GM18520 (cell line): ENCODE results near the gene PRR7.

ENCODE experiments used
- ATAC-seq: cut with Tn5 transposase; IDR thresholded peaks from one replicate; pipeline ENCODE4 v1.9.1; 2021; ENCODE audit not compliant: unreplicated experiment

The PRR7 gene

DNA sequence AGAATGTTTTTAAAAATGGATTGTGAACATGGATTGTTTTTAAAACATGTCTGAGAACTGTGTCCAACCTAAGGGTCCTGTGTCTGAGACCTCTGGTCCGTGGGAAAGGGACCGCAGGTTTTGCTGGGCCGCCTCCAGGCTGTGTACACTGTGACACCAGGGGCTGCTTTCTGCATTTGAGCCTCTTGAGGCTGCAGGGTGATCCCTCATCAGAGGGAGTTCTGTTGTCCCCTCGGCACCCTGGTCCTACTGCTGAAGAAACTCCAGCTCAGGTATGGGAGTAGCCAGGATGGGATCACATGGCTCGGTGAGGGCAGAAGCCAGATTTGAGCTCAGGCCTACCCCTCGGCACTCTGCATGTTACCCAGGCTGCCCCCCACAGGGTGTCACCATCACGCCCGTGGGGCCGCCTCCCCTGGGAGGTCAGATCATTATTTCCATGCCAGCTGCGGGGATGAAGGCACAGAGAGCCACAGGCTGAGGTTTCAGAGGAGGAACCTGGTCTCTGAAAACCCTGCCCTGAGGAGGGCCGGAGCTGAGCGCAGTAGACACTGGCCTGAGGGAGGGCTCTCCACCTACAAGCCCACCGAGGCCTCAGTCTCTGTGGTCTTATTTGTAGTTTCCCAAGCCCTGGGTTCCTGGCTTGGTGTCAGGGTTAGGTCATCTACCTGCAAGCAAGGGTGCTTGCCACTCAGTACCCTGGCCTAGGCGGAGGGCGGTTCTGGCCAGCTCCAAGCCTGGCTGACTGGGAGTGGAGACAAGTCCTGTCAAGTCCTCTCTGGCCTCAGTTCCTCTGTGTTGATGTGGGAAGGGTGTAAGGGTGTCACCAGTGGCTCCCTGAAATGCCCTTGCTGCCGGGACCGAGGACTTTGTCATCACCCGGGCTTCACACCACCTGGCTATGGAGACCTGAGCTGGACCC is 2.8 kb downstream of the PRR7 start:
- no peak for ATAC-seq

DNA sequence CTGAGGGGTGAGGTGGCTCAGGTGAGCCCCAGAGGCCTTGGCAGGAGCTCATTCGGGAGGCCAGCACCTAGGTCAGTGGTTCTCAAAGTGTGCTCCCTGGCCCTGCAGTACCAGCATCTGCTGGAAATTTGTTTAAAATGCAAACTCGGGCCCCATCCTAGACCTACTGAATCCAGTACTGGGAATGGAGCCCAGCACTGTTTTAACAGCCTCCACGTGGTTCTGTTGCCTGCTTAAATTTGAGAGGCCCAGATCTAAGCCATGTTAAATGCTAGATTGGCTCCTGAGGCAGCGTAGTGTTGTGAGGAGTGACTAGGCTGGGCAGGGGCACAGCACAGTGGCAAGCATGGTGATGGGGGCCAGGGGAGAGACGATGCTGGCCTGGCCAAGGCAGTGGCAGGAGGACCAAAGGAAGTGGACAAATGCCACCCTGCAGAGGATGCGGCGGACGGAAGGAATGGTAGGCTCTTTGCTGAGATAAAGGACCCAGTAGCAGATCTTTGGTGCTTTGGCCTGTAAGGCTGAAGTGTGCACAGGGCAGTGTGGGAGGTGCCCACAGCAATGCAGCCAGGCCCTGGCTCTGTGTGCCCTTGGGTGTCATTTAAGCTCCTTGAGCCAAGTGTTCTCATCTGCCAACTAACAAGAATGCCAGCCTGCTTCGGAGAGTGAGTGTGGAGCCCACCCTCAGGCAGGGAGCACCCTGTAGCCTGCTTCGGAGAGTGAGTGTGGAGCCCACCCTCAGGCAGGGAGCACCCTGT is 4.2 kb downstream of the PRR7 start:
- ATAC-seq = no peak

DNA sequence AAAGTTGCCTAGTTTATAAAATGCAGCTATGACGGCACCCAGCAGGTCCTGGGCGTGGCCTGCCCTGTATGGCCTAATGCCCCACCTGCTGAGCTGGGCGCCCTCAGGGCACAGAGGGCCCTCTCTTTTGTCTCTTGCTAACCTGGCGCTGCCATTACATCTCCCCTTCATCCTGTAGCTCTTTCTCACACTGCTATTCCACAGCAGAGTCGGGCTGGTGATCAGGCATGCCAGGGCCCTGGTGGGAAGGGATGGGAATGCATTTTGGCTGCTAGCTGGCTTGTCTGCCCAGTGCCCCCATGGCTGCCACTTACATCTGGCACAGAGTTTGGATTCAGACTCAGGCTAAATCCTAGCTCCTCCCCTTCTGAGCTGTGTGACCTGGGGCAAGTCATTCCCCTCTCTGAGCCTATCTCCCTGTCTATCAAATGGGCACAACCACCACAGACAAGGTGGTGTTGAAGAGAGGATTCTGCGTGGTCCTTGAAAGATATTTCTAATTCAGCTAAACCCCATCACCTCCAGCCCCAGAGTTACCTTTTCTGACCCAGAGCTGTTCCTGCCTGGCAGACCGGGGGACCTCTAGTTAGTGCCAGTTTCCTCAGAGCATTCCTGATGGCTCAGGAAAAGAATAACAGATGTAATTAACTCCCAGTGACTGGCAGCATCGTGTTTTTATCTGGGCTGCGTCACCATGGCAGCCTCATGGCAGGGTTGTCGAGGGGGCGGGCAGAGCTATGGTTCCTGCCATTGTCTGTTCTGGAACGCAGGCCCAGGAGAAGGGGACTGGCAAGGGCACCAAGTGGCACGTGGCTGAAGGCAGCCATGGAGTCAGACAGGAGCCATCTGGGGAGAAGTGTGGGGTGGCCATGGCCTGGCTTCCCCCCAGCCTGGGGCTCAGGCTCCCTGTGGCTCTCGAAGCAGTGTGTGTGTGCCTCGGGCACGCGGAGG is 6.3 kb downstream of the PRR7 start:
- ATAC-seq = no peak

DNA sequence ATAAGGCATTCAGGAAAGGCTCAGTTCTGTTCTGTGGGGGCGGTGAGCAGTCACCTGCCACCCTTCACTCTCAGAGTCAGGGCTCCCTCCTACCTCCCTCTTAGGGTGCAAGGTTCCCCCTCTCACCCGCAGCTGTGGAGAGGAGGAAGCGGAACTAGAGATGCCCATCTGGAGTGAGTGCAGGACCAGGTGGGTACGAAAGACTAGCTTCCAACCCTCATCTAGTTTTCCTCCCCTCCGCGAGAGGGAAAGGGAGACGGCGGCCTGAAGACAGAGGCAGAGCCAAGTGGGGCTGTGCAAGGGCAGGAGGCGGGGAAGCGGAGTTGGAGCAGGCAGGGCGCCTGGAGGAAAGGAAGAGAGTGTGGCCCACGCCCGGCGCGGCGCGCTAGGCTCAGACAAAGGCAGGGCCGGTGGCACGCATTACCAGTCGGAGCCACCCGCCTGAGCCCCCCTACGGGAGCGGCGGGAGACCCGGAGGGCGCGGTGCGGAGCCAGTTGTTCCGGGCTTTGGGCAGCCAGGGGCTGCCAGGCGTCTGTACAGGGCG is 7.3 kb downstream of the PRR7 start:
- peak; percentile 2 for ATAC-seq

DNA sequence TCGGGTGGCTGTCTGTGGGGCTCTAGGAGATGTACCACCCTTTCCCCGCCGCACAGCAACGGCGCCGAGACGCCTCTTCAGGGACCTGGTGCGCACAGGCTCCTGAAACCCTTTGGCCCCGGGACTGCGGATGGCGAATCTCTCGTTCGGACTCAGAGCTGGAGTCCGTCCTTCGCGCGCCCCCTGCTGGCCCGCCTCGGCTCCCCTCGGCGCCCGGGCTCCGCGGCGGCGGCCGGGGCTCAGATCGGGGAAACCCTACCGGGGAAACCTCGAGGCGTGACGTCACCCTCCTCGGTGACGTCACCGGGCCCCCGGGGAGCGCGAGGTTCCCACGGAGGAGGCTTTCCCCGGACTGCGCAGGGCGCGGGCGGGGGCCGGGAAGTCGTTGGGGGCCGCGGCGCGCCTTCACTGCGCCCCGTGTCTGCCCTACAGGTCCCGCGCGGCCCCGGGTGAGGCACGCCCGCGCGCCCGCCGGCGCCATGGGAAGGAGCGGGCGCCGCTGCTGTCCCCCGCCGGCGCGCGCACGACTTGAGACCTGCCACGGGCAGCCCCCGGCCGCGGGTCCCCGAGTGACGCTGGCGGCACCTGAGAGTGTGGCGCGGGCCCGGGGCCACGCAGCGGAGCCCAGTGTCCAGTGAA is 7.9 kb downstream of the PRR7 start:
- peak; percentile 50 for ATAC-seq

DNA sequence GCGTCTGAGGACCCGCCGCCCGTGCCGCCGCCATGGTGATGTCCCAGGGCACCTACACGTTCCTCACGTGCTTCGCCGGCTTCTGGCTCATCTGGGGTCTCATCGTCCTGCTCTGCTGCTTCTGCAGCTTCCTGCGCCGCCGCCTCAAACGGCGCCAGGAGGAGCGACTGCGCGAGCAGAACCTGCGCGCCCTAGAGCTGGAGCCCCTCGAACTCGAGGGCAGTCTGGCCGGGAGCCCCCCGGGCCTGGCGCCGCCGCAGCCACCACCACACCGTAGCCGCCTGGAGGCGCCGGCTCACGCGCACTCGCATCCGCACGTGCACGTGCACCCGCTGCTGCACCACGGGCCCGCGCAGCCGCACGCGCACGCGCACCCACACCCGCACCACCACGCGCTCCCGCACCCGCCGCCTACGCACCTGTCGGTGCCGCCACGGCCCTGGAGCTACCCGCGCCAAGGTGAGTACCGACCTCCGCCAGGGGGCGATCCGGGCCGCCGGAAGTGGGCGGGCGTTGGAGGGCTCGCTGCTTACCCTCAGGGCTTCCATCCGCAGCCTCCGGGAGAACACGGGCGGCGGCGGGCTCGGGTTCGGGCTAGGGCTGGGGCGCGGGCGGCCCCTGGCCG is 8.5 kb downstream of the PRR7 start:
- peak; percentile 30 for ATAC-seq

DNA sequence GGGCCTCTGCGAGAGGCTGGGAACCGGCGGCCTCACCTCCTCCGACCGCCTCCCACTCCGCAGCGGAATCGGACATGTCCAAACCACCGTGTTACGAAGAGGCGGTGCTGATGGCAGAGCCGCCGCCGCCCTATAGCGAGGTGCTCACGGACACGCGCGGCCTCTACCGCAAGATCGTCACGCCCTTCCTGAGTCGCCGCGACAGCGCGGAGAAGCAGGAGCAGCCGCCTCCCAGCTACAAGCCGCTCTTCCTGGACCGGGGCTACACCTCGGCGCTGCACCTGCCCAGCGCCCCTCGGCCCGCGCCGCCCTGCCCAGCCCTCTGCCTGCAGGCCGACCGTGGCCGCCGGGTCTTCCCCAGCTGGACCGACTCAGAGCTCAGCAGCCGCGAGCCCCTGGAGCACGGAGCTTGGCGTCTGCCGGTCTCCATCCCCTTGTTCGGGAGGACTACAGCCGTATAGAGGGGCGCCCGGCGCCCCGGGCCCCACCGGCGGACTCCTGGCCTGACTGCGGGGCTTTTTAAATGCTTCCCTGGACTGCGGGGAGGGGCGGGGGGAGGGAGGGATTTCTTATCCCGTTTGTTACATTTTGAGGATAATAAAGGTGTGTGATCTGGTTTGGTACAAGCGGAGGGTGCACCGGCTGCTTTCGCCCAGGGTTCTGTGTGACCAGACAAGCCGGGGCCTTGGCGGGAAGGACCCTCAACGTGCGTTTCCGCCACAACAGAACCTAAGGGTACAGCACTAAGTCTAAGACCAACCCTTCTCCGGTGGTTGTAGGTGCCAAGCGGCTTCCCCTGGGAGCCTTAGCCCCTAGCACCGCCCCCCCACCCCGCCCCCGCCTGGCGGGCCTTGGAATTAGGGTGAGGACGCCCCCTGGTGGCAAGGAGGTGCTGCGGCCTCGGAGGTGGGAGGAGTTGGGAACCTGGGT is 9.3 kb downstream of the PRR7 start:
- peak; percentile 5 for ATAC-seq

DNA sequence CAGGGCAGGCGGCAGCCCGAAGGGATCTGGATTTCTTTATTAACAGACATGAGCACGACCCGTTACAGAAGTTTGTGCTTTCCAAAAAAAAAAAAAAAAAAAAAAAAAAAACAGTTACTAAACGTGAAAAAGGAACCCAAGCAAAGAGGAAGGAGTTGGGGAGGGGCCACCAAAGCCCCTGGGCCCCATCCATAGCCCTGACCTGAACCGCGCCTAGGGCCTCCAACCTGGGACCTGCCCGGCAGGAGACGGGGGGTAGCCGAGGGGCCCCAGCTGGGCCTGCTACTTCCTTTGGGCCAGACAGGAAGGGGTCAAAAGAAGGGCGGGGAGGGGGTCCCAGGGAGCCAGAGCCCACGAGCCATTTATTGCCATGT is 10.0 kb downstream of the PRR7 start:
- ATAC-seq = no peak

DNA sequence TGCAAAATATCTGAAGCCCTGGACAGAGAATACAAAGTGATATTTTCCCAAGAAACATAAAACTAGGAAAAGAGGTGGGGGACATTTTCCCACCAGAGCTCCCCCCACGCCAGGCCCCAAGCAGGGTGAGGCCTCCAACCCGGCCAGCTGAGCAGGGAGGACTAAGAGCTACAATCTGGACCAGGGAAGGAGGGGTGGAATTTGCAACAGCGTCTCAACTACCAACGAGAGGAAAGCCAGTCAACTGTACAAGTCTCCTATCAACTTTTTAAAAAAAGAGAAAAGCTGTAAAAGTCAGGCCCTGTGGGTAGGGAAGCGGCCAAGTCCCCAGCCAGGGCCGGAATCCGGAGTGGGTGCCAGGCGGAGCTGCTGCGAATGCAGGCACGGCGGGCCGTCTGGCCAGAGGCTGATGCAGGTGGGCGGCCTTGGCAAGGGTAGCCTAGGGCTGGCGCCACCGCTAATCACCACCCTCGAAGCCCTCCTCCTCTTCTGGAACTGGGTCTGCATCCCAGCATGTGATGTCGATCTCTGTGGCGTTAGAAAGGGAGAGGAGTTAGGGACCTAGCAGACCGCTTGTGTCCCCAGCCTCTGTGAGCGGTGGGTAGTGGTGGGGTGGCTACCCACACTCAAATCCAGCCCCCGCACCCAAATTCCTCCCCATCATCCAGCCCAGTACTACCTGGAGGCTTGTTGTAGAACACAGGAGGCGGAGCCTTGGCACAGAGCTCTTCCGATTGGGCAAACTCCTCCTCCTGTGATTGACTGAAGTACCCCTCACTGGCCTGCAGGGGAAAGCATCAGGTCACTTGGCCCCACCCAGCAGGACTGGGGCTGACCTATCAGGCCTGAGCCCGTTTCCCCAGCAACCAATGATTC is 10.6 kb downstream of the PRR7 start:
- no peak for ATAC-seq

DNA sequence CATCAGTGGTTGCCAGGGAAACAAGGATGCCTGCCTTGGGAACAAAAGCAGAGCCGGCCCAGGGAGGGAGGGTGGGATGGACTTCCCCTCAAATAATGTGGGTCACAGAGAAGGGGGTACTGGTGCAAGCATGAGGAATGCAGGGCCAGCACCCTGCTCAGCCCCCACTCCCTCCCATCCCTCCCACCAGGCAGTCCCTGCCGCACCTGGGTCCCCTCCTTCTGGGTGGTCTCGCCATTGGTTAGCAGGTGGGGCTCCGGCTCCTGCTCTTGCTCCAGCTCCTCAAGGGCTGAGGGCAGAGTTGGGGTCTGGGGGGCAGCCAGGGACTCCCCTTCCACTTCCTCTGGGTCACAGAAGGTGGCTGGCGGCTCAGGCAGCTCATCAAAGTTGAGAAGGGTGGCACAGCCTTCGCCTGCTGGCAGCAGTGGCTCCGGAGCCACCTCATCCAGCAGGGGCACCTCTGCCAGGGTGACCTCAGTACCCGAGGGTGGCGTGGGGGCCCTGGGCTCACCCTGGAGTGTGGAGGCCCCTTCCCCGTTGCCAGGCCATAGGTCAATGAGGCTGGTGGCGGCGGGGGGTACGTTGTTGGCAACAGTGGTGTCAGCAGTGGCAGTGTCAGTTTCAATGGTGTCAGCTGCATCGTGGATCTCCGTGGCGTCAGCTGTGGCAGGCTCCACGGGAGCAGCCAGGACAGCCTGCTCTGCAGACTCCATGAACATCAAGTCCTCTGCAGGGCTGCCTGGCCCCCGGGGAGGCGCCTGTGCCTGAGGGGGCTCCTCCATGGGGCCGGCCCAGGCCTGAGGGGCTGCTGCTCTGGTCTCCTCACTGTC is 11.5 kb downstream of the PRR7 start:
- ATAC-seq = no peak

DNA sequence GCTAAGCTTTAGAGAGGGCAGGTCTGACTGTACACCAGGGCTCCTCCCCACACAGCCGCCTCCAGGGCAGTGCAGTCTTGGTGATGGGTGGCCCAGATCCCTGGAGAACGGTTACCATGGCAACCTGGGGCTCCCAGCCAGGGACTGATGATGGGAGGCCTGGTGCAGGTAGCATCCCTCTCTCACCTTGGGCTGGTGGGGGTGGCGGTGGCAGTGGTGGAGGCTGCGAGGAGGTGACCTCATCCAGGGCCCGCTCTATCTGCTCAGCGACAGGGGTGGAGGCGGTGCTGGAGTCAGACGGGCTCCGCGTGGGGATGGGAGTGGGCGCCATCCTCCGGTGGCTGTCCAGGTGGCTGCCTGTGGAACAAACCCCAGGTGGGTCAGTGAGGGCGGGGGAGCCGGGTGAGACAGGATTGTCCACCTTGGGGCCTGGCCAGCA is 12.3 kb downstream of the PRR7 start:
- ATAC-seq = no peak

DNA sequence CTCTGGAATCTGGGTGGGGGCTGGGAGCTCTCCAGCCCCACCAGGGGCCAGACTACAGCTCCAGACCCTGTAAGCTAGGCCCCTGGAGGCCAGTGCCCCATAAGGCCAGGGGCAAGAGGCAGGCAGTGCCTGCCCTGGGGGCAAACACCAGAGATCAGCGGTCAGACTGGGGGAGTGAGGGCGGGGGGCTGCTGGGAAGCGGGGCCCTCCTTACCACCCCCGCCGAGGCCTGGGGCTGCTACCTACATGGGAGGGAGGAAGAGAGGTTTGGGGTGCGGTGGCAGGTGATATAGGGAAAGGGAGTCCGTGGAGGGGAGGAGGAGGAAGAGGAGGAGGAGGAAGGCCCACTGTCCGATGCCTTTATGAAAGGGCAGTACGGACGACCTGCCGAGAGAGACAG is 12.7 kb downstream of the PRR7 start:
- ATAC-seq = no peak

DNA sequence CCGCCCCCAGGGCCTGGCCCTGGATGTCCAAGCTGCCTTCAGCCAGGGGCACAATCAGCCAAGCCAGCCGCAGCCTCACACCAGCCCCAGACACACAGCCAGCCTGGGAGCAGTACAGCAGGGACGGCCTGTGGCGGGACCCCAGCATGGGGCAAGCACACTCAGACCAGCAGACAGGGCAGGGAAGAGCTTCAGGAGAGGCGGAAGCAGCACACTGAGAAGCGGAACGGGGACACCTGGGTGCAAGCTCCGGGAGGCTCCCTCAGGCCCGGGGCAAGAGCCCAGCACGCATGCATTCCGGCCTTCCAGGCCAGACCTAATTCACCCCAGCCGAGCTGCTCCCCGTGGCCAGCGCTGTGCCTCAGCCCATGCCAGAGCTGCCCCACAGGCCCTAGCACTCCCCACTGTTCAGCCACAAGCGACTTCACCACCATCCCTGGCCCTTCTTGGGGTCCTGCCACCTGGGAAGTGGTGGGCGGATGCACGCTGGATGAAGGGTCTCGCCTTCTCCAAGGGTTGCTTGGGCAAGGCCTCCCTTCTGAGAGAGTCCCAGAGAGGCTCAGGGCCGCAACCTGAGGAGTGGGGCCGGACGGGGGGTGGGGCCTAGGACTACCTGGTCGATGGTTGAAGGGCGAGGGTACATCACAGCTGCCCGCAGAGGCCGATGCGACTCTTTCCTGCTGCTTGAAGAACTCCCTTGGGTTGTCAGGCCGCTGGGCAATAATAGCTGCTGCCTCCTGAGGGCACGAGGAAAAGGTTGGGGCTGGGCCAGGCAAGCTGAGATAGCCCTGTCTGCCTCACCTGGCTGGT is 13.4 kb downstream of the PRR7 start:
- ATAC-seq = no peak

DNA sequence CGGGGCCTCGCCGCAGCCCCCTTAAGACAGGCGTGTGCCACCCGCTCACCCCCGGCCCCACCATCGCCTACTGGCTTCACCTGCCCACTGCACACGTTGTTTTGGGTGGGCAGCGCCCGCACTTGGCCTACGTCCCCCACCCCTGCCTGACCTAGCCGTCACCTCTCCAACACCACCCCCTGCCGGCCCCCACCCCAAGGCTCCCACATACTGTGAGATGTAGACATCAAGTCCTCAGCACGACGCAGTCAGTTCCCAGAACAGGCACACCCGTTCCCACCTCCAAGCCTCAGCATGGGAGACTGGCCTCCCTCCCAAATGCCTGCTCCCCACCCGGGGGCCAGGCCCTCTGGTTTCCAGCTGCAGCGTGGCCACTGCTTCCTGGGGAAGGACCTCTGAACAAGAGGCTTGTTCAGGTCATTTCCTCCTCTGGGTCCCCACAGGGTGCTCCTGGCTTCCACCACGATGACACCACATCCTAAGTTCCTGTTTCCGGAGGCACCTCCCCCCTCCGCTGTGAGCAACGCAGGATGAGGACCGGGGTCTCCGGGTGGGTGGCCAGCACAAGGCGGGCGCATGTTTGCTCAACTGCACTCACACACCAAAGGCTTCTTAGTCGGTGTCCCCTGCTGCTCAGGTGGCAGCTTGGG is 15.5 kb downstream of the PRR7 start:
- ATAC-seq = no peak

DNA sequence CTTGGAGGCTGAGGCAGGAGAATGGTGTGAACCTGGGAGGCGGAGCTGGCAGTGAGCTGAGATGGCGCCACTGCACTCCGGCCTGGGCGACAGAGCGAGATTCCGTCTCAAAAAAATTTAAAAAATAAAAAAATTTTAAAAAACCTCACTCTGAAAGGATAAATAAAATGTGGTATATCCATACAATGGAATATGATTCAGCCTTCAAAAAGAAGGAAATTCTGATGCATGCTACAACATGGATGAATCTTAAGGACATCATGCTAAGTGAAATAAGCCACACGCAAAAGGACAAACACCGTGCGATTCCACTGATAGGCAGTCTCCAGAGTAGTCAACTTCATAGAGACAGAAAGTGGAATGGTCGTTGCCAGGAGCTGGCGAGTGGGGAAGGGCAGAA is 18.4 kb downstream of the PRR7 start:
- no peak for ATAC-seq

DNA sequence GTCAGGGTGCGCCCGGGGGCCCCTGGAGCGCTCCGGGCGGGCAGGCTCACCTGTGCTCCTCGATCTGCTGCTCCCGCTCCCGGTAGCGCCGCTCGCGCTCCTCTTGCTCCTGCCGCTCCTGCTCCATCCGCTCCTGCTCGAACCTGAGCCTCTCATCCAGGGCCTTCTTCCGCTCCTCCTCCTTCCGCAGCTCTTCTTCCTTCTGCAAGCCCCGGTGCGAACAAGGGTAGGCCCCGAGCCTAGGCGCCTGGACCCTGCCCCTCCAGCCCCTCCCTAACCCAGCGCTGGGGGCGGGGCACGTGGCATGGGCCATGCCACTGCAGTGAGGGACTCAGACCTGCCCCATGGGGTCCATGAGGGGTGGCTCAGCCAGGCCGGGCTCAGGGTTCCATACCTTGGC is 20.2 kb downstream of the PRR7 start:
- ATAC-seq = no peak
